Measurements from ENCODE around the gene PARD3B. TPM values are rescaled to one million over a fixed set of nuclear protein-coding genes. Genes with fewer than 3 reads are reported as not detected.

The PARD3B gene
- total and polyA plus RNA-seq, 8 donors = 1.8 to 42.6 (median 15.1) TPM

GRCh38 chr2:205034034-205034433 is 488.8 kb downstream of the PARD3B start:
- Histone ChIP-seq H3K9me3 (no peaks in the 10 kb centered on the region), H3K27ac (no peak overlapping the region), H3K4me3 (no peak overlapping the region), H3K36me3 (no peaks in the 10 kb centered on the region), H3K4me1 (peaks cover 0 to 4% (median 0%) of the 10 kb centered on the region in 4 donors), H3K27me3 (no peaks in the 10 kb centered on the region)
- DNase-seq = no peak
- intact Hi-C loops (cut with DNase I; ENCODE audit: low total_unique reads) = no loop called here
- WGBS, 5 donors = 51 to 61% (median 59%) methylated on average over 4 of the region's 4 CpGs
- TF ChIP-seq POLR2A (IDR thresholded peaks at IDR 0.05) (no peak), CTCF (IDR thresholded peaks at IDR 0.05) (no peak), POLR2AphosphoS5 (IDR thresholded peaks at IDR 0.05) (no peak), EP300 (IDR thresholded peaks at IDR 0.05) (no peak)

- intact Hi-C loops (cut with DNase I; ENCODE audit: low total_unique reads) = no loop called here
- no peaks in the 10 kb centered on the region for H3K4me1 ChIP-seq
- H3K27me3 ChIP-seq = no peaks in the 10 kb centered on the region
- no peaks in the 10 kb centered on the region for H3K9me3 ChIP-seq
- no peak overlapping the region for H3K27ac ChIP-seq
- WGBS, 5 donors = 63 to 76% (median 69%) methylated on average over 1 of the region's 1 CpG
- no peak overlapping the region for H3K4me3 ChIP-seq
- TF ChIP-seq CTCF (IDR thresholded peaks at IDR 0.05) (no peak), POLR2AphosphoS5 (IDR thresholded peaks at IDR 0.05) (no peak), POLR2A (IDR thresholded peaks at IDR 0.05) (no peak), EP300 (IDR thresholded peaks at IDR 0.05) (no peak)
- H3K36me3 ChIP-seq = no peaks in the 10 kb centered on the region
- no peak for DNase-seq
Observed at GRCh38 chr2:205040323-205040722, 495.0 kb downstream of the PARD3B start.

GRCh38 chr2:205041472-205042130 is 496.3 kb downstream of the PARD3B start:
- H3K4me1 ChIP-seq = no peaks in the 10 kb centered on the region
- no peak for TF ChIP-seq CTCF (IDR thresholded peaks at IDR 0.05)
- no peak for TF ChIP-seq POLR2A (IDR thresholded peaks at IDR 0.05)
- TF ChIP-seq EP300 (IDR thresholded peaks at IDR 0.05) = no peak
- no peak for TF ChIP-seq POLR2AphosphoS5 (IDR thresholded peaks at IDR 0.05)
- no peaks in the 10 kb centered on the region for H3K36me3 ChIP-seq
- H3K9me3 ChIP-seq = no peaks in the 10 kb centered on the region
- H3K27me3 ChIP-seq = no peaks in the 10 kb centered on the region
- no peak overlapping the region for H3K27ac ChIP-seq
- no peak for DNase-seq
- H3K4me3 ChIP-seq = no peak overlapping the region
- intact Hi-C loops (cut with DNase I; ENCODE audit: low total_unique reads) = no loop called here
- 77 to 84% (median 83%) methylated on average over 5 of the region's 5 CpGs for WGBS, 5 donors

- Histone ChIP-seq H3K36me3 (peaks cover 0 to 5% (median 0%) of the 10 kb centered on the region in 4 donors), H3K9me3 (no peaks in the 10 kb centered on the region)
- intact Hi-C loops (cut with DNase I; ENCODE audit: low total_unique reads) = no loop called here
Observed at GRCh38 chr2:205043285-205043684, 498.0 kb downstream of the PARD3B start.

More at GRCh38 chr2:205043285-205043684, 498.0 kb downstream of the PARD3B start:
- H3K27ac ChIP-seq = no peak overlapping the region
- TF ChIP-seq CTCF (IDR thresholded peaks at IDR 0.05) (no peak), POLR2AphosphoS5 (IDR thresholded peaks at IDR 0.05) (no peak), POLR2A (IDR thresholded peaks at IDR 0.05) (no peak), EP300 (IDR thresholded peaks at IDR 0.05) (no peak)
- H3K4me3 ChIP-seq = no peak overlapping the region
- H3K27me3 ChIP-seq = no peaks in the 10 kb centered on the region
- peaks cover 0 to 3% (median 0%) of the 10 kb centered on the region in 4 donors for H3K4me1 ChIP-seq
- DNase-seq = no peak

Measured in stomach (tissue), 9 donors.